HepG2 (cell line): ENCODE data around the gene SCUBE1. TPM values are rescaled to one million over a fixed set of nuclear protein-coding genes. Genes with fewer than 3 reads are reported as not detected.

Experiments used
- ADNP ChIP-seq: sonication (generic); formaldehyde crosslinking; IDR thresholded peaks from 2 replicates; pipeline ENCODE4 v1.4.0; 2020; ENCODE audit warnings: missing genetic modification reagents
- CENPX ChIP-seq: sonication (generic); formaldehyde crosslinking; IDR thresholded peaks from 2 replicates; pipeline ENCODE4 v1.9.0; 2021; ENCODE audit warnings: mild to moderate bottlenecking, missing genetic modification reagents, moderate library complexity
- ELF3 ChIP-seq: IDR thresholded peaks from 2 replicates; pipeline ENCODE4 v1.6.1; 2016; ENCODE audit warnings: missing genetic modification reagents, missing compliant biosample characterization
- HNF4A ChIP-seq: sonication (generic); formaldehyde crosslinking; IDR thresholded peaks from 2 replicates; pipeline ENCODE4 v1.4.0; 2020; ENCODE audit warnings: missing genetic modification reagents
- HNRNPLL ChIP-seq: fragments of 200-400 bp; formaldehyde crosslinking; IDR thresholded peaks from 2 replicates; pipeline ENCODE4 v1.6.1; 2017; ENCODE audit warnings: mild to moderate bottlenecking, low read depth, low read length; ENCODE audit not compliant: poor library complexity, severe bottlenecking
- MAX ChIP-seq: IDR thresholded peaks from 2 replicates; pipeline ENCODE4 v1.6.1; 2012; ENCODE audit warnings: inconsistent platforms
- NCOR1 ChIP-seq: fragments of 200-600 bp; sonication (generic); IDR thresholded peaks from 2 replicates; pipeline ENCODE4 v1.7.0; 2017; ENCODE audit warnings: antibody characterized with exemption, low read length, borderline replicate concordance
- RBFOX2 ChIP-seq: fragments of 200-400 bp; formaldehyde crosslinking; IDR thresholded peaks from 2 replicates; pipeline ENCODE4 v1.6.1; 2017; ENCODE audit warnings: low read depth, mild to moderate bottlenecking, low read length
- RNF219 ChIP-seq: sonication (generic); formaldehyde crosslinking; IDR thresholded peaks from 2 replicates; pipeline ENCODE4 v1.5.0; 2020; ENCODE audit warnings: mild to moderate bottlenecking, missing genetic modification reagents
- SAP130 ChIP-seq: IDR thresholded peaks from 2 replicates; pipeline ENCODE4 v1.6.1; 2016; ENCODE audit warnings: low read depth
- SRF ChIP-seq: IDR thresholded peaks from 2 replicates; pipeline ENCODE4 v1.6.1; 2011; ENCODE audit warnings: mild to moderate bottlenecking, low read depth, low read length, moderate library complexity
- TEAD2 ChIP-seq: sonication (generic); formaldehyde crosslinking; IDR thresholded peaks from 2 replicates; pipeline ENCODE4 v1.9.0; 2021; ENCODE audit warnings: missing genetic modification reagents
- ZBTB33 ChIP-seq: sonication (generic); formaldehyde crosslinking; IDR thresholded peaks from 2 replicates; pipeline ENCODE4 v1.4.0; 2020; ENCODE audit warnings: missing genetic modification reagents
- ZBTB34 ChIP-seq: sonication (generic); formaldehyde crosslinking; IDR thresholded peaks from 2 replicates; pipeline ENCODE4 v1.8.0; 2022; ENCODE audit warnings: mild to moderate bottlenecking, missing genetic modification reagents
- ZFY ChIP-seq: sonication (generic); formaldehyde crosslinking; IDR thresholded peaks from 2 replicates; pipeline ENCODE4 v1.4.0; 2020; ENCODE audit warnings: missing genetic modification reagents
- ZIK1 ChIP-seq: sonication (generic); formaldehyde crosslinking; IDR thresholded peaks from 2 replicates; pipeline ENCODE4 v1.5.0; 2020; ENCODE audit warnings: mild to moderate bottlenecking, low read depth, missing genetic modification reagents, borderline replicate concordance
- ZMYM4 ChIP-seq: sonication (generic); formaldehyde crosslinking; IDR thresholded peaks from 2 replicates; pipeline ENCODE4 v1.8.1; 2023; ENCODE audit warnings: mild to moderate bottlenecking, missing genetic modification reagents
- ZNF263 ChIP-seq: sonication (generic); formaldehyde crosslinking; IDR thresholded peaks from 2 replicates; pipeline ENCODE4 v1.4.0; 2020; ENCODE audit warnings: missing genetic modification reagents
- ZNF607 ChIP-seq: sonication (generic); formaldehyde crosslinking; IDR thresholded peaks from 2 replicates; pipeline ENCODE4 v1.5.1; 2020; ENCODE audit warnings: missing genetic modification reagents, mild to moderate bottlenecking, borderline replicate concordance
- ZNF768 ChIP-seq: sonication (generic); formaldehyde crosslinking; IDR thresholded peaks from 2 replicates; pipeline ENCODE4 v1.4.0; 2020; ENCODE audit warnings: missing genetic modification reagents
- polyA plus RNA-seq, 8 experiments: library from polyadenylated mRNA; depleted of rRNA in 3 of 8; stranded (reverse) in 7 of 8; unstranded in 1 of 8; fragments of >200 nt; fragmentation: Illumina TruSeq in 4 of 8; extraction: Trizol in 4 of 8; gene quantifications; 2 replicates each; pipeline versions ENCODE4 v1.2.1 to v1.2.3, GENCODE V29; 2011 to 2016; ENCODE audit warnings: low read depth in 4 of 8, missing spikeins in 1 of 8, mixed read lengths in 1 of 8; ENCODE audit not compliant: insufficient read depth in 1 of 8
- total RNA-seq, 5 experiments: library from RNA; depleted of rRNA; stranded (reverse); fragments of >200 nt; fragmentation: Illumina TruSeq; extraction: Trizol; gene quantifications; 2 replicates each; pipeline ENCODE4 v1.2.3, GENCODE V29; 2016; ENCODE audit warnings: low read depth in 1 of 5
- TF ChIP-seq, protein P1 (sequence below): sonication (generic); formaldehyde crosslinking; IDR thresholded peaks from 2 replicates; pipeline ENCODE4 v1.5.0; 2020; ENCODE audit warnings: mild to moderate bottlenecking, missing genetic modification reagents
- TF ChIP-seq, protein P2 (sequence below): IDR thresholded peaks from 2 replicates; pipeline ENCODE4 v1.6.1; 2016

Gene SCUBE1
- total and polyA plus RNA-seq, 2 of the 13 experiments (the other 11 are each of a cell fraction or from before 2014, with no cell fraction given) = under 0.01 to 0.05 TPM

DNA sequence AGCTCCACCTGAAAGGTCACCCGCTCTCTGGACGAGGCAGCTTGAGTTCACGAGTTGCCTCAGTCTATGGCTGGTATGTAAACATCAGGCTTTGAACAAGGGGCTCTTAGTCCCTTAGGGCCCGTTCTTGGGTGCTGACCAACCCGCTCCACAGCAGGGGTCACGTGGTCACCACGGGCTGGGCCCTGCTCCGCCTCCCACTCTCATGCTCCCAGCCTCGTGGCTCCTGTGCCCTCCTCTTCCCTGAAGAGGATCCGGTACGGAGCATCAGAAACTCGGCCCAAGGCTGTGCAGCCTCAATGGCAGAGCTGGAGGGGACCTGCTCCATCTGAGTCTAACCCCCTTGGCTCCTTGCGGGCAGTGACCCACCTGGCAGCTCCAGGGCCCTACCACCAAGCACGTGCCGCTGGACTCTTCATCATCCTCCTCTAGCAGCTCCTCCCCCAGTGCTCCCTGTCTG is 102.0 kb downstream of the SCUBE1 start (continued):
- no peak for TF ChIP-seq ADNP
- TF ChIP-seq, protein P1, sequence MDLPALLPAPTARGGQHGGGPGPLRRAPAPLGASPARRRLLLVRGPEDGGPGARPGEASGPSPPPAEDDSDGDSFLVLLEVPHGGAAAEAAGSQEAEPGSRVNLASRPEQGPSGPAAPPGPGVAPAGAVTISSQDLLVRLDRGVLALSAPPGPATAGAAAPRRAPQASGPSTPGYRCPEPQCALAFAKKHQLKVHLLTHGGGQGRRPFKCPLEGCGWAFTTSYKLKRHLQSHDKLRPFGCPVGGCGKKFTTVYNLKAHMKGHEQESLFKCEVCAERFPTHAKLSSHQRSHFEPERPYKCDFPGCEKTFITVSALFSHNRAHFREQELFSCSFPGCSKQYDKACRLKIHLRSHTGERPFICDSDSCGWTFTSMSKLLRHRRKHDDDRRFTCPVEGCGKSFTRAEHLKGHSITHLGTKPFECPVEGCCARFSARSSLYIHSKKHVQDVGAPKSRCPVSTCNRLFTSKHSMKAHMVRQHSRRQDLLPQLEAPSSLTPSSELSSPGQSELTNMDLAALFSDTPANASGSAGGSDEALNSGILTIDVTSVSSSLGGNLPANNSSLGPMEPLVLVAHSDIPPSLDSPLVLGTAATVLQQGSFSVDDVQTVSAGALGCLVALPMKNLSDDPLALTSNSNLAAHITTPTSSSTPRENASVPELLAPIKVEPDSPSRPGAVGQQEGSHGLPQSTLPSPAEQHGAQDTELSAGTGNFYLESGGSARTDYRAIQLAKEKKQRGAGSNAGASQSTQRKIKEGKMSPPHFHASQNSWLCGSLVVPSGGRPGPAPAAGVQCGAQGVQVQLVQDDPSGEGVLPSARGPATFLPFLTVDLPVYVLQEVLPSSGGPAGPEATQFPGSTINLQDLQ (CRISPR knock-in tag) = no peak; the same call in 1 of the 2 replicates
- no peak for TF ChIP-seq SRF
- TF ChIP-seq ZIK1 = peak; percentile 32; the same call in 1 of the 2 replicates
- TF ChIP-seq ZBTB33 (CRISPR knock-in tag) = no peak
- TF ChIP-seq SAP130 (CRISPR knock-in tag) = peak; percentile 64
- peak; percentile 97 for TF ChIP-seq MAX
- no peak for TF ChIP-seq NCOR1
- TF ChIP-seq, protein P2, sequence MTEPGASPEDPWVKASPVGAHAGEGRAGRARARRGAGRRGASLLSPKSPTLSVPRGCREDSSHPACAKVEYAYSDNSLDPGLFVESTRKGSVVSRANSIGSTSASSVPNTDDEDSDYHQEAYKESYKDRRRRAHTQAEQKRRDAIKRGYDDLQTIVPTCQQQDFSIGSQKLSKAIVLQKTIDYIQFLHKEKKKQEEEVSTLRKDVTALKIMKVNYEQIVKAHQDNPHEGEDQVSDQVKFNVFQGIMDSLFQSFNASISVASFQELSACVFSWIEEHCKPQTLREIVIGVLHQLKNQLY (CRISPR knock-in tag) = peak; percentile 87
- peak; percentile 52 for TF ChIP-seq ZFY (CRISPR knock-in tag)
- peak; percentile 90 for TF ChIP-seq ZNF263 (CRISPR knock-in tag)
- TF ChIP-seq ZNF607 (CRISPR knock-in tag) = 0 out of 2 replicates have a peak, but pooled peaks have one; percentile 60
- TF ChIP-seq RNF219 (CRISPR knock-in tag) = no peak
- 0 out of 2 replicates have a peak, but pooled peaks have one; percentile 12 for TF ChIP-seq ELF3 (CRISPR knock-in tag)
- TF ChIP-seq ZBTB34 (CRISPR knock-in tag) = peak; percentile 28; the same call in 1 of the 2 replicates
- TF ChIP-seq CENPX (CRISPR knock-in tag) = no peak
- no peak for TF ChIP-seq HNRNPLL
- TF ChIP-seq RBFOX2 = no peak
- TF ChIP-seq TEAD2 (CRISPR knock-in tag) = 0 out of 2 replicates have a peak, but pooled peaks have one; percentile 66
- TF ChIP-seq ZMYM4 (CRISPR knock-in tag) = peak; percentile 56
- TF ChIP-seq HNF4A (CRISPR knock-in tag) = peak; percentile 56; the same call in 1 of the 2 replicates
- peak; percentile 34; the same call in 1 of the 2 replicates for TF ChIP-seq ZNF768 (CRISPR knock-in tag)
